ENCODE data around the gene VDAC1.

VDAC1 gene

GRCh38 chr5:133998807-133999206 is 6.0 kb downstream of the VDAC1 start:
- no peak for DNase-seq (ENCODE audit: low spot score)
- CTCF ChIA-PET = interaction anchor here (0.6 to 1.4 kb wide), 4 partner anchors 12 to 205 kb away, joined by 3 to 5 read pairs (median 4); no protein-coding TSS in a partner anchor
- H3K27ac ChIP-seq = peak overlapping the region; percentile 55
- TF ChIP-seq CTCF (conservative IDR thresholded peaks at IDR 0.05; ENCODE audit: low read depth) = no peak
- POLR2A ChIA-PET (ENCODE audit: low non-redundant PET) = no interaction called here

- DNase-seq (ENCODE audit: low spot score) = no peak
- ChIA-PET CTCF (interaction anchor here (0.6 to 1.2 kb wide), 5 partner anchors 11 to 1157 kb away, joined by 3 to 5 read pairs (median 3); no protein-coding TSS in a partner anchor), POLR2A (ENCODE audit: low non-redundant PET) (no interaction called here)
- TF ChIP-seq CTCF (conservative IDR thresholded peaks at IDR 0.05; ENCODE audit: low read depth) = no peak
- peak overlapping the region; percentile 55 for H3K27ac ChIP-seq
Measured at GRCh38 chr5:133998042-133998441, 6.7 kb downstream of the VDAC1 start.

- no peak overlapping the region for H3K27ac ChIP-seq
- no peak; the same call in 1 of the 2 replicates for TF ChIP-seq CTCF (conservative IDR thresholded peaks at IDR 0.05; ENCODE audit: low read depth)
- CTCF ChIA-PET = interaction anchor here (0.7 to 1.1 kb wide), 3 partner anchors 11 to 1902 kb away, joined by 3 to 4 read pairs (median 3); no protein-coding TSS in a partner anchor
- POLR2A ChIA-PET (ENCODE audit: low non-redundant PET) = no interaction called here
- no peak for DNase-seq (ENCODE audit: low spot score)
Measured at GRCh38 chr5:133996683-133997252, 8.0 kb downstream of the VDAC1 start.

GRCh38 chr5:133995883-133996563 is 8.8 kb downstream of the VDAC1 start:
- CTCF ChIA-PET = interaction anchor here (0.7 to 1.1 kb wide), 3 partner anchors 10 to 1901 kb away, joined by 3 to 4 read pairs (median 3); no protein-coding TSS in a partner anchor
- POLR2A ChIA-PET (ENCODE audit: low non-redundant PET) = no interaction called here
- DNase-seq (ENCODE audit: low spot score) = no peak
- TF ChIP-seq CTCF (conservative IDR thresholded peaks at IDR 0.05; ENCODE audit: low read depth) = no peak
- peak overlapping the region; percentile 51 for H3K27ac ChIP-seq

- CTCF ChIA-PET = no interaction called here
- POLR2A ChIA-PET (ENCODE audit: low non-redundant PET) = no interaction called here
- peak overlapping the region; percentile 51 for H3K27ac ChIP-seq
- DNase-seq (ENCODE audit: low spot score) = no peak
- no peak for TF ChIP-seq CTCF (conservative IDR thresholded peaks at IDR 0.05; ENCODE audit: low read depth)
Measured at GRCh38 chr5:133995341-133995740, 9.4 kb downstream of the VDAC1 start.

GRCh38 chr5:133994990-133995333 is 9.8 kb downstream of the VDAC1 start:
- no peak for DNase-seq (ENCODE audit: low spot score)
- TF ChIP-seq CTCF (conservative IDR thresholded peaks at IDR 0.05; ENCODE audit: low read depth) = no peak
- CTCF ChIA-PET = no interaction called here
- peak overlapping the region; percentile 51 for H3K27ac ChIP-seq
- POLR2A ChIA-PET (ENCODE audit: low non-redundant PET) = no interaction called here

Measured in RWPE1 (cell line).